PC-9 (cell line): Measurements from ENCODE around the gene AGAP3.

Source experiments
- EZH2 ChIP-seq: fragments of 200-600 bp; sonication (generic); IDR thresholded peaks from 2 replicates; pipeline ENCODE4 v1.8.0; 2017; ENCODE audit warnings: antibody characterized with exemption, low read depth
- TF ChIP-seq, protein P1 (sequence below): fragments of 200-600 bp; sonication (generic); conservative IDR thresholded peaks from 2 replicates; pipeline ENCODE4 v1.6.1; 2017; ENCODE audit warnings: mixed run types, antibody characterized with exemption, mild to moderate bottlenecking, moderate library complexity

DNA sequence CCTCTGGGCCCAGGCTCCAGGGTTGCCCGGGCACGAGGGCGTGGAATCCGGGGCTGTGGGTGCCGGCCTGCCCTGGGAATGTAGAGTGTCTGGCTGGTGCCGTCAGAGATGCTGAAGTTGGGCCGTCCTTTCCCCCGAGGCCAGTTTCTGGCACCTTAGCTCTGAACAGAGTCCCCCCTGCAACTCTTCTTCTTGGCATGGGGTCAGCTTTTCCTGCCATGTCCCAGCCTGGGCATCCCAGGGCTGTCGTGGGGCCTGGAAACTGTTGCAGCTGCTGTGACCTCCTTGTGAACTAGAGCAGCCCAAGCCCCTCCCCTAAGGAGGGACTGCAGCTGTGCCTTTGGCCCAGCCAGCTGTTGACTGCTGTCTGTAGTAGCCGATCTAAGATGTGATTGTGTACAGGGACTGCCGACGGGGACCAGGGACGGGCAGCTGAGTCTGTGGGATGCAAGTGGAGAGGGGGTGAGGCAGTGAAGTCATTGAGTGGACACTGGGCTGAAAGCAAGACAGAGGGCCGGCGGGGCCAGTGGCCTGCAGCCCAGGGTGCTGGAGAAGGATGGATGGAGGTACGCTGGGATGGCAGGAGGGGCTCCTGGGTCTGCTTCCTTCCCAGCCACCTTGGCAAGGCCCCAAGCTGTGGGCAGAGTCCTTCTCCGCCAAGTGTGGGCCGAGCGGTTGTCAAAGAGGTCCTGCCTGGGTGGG, 45.5 kb downstream of the AGAP3 start:
- TF ChIP-seq, protein P1, sequence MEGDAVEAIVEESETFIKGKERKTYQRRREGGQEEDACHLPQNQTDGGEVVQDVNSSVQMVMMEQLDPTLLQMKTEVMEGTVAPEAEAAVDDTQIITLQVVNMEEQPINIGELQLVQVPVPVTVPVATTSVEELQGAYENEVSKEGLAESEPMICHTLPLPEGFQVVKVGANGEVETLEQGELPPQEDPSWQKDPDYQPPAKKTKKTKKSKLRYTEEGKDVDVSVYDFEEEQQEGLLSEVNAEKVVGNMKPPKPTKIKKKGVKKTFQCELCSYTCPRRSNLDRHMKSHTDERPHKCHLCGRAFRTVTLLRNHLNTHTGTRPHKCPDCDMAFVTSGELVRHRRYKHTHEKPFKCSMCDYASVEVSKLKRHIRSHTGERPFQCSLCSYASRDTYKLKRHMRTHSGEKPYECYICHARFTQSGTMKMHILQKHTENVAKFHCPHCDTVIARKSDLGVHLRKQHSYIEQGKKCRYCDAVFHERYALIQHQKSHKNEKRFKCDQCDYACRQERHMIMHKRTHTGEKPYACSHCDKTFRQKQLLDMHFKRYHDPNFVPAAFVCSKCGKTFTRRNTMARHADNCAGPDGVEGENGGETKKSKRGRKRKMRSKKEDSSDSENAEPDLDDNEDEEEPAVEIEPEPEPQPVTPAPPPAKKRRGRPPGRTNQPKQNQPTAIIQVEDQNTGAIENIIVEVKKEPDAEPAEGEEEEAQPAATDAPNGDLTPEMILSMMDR: no peak
- TF ChIP-seq EZH2: no peak
